Activated CD8-positive, alpha-beta memory T cell treated with anti-CD3 and anti-CD28 coated beads for 36 hours (primary cell): ENCODE data around the gene IL1RAPL1. TPM values are rescaled to one million over a fixed set of nuclear protein-coding genes. Genes with fewer than 3 reads are reported as not detected.

Experiments
- CTCF ChIA-PET: fragments of 350-600 bp; sonication (Branson Sonifier 250); formaldehyde crosslinking; loops from one replicate; lab custom pipeline; 2021; ENCODE audit warnings: antibody characterized with exemption; lab: Charles Lee
- POLR2A ChIA-PET: fragments of 350-600 bp; sonication (Branson Sonifier 250); formaldehyde crosslinking; loops from one replicate; lab custom pipeline; 2021; ENCODE audit warnings: antibody characterized with exemption; lab: Charles Lee
- total RNA-seq, 2 experiments: library from RNA; stranded (reverse); gene quantifications; one replicate each; pipeline ENCODE4 v1.2.3, GENCODE V29; 2021

Gene IL1RAPL1
- total RNA-seq, 2 experiments from 2014 or later: not detected

DNA sequence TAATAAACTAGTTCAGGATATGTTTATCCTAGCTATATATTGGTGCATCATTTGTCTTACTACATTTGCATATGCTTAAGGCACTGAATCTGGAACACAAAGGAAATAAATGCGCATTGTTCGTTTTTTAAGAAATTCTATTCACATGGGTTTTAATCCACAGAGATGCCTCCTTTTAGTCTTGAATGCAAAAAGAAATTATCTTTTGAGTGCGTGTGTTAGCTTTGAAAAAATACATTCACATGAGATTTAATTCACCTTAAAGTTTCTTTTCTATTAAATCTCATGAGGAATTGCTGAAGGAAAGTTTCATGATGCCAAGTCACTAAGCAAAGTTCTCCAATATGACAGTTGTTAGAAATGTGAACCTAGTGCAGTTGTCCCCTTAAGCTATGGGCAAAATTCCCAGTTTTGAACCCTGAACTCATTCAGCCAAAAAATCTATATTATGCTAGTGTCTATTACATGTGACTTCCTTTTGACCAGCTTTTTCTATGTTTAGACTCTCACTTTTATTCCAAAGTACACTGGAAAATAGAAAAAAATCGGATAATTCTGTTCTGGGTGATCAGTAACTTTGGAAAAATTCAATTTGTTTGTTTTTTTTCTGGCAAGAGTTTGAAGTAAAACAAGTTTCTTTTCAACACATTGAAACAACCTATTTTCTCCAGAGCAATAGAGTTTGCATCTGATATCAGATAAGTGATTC is 1201.9 kb downstream of the IL1RAPL1 start:
- ChIA-PET CTCF (no interaction called here), POLR2A (no interaction called here)

DNA sequence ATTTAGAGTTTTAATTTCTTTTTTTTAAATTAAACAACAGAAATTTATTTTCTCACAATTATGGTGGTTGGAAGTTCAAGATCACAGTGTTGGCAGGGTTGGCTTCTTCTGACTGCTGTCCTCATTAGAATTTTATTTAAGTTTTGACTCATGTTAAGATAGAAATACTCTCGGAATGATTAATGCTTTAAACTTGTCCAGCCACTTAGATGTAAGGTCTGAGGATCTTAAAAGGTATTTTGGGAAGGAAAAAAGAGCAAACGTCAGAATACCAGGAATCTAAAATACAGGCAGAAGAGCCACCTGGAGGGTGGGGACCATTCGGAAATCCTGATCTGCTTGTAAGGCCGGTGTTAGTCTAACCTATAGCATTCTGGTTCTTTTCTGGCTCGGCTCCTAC is 1205.1 kb downstream of the IL1RAPL1 start:
- CTCF ChIA-PET: no interaction called here
- POLR2A ChIA-PET: no interaction called here

- POLR2A ChIA-PET: no interaction called here
Observed at GRCh38 chrX:29797156-29797555, 1209.9 kb downstream of the IL1RAPL1 start.

DNA sequence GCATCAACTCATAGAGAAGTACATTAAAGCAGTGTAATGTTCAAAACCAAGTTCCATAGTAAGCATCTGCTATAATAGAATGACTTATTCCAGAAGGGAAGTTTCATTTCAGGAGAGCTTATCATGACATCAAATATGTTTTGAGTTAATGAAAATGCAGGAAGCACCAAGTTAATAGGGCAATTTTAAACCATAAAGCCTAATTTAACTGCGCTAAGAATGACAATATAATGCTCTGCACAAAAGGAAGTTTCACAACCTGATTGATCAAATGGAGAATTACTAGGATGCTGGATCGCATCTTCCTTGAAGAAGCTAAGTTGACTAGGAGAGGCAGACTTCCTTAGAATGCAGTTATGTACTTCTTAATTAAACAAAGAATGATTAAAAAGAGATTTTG is 1211.2 kb downstream of the IL1RAPL1 start:
- ChIA-PET CTCF (no interaction called here), POLR2A (no interaction called here)

More at GRCh38 chrX:29797156-29797555, 1209.9 kb downstream of the IL1RAPL1 start:
- CTCF ChIA-PET: no interaction called here

- POLR2A ChIA-PET: no interaction called here
Observed at GRCh38 chrX:29813174-29813573, 1225.9 kb downstream of the IL1RAPL1 start.

GRCh38 chrX:29824176-29824906 is 1237.1 kb downstream of the IL1RAPL1 start:
- POLR2A ChIA-PET: no interaction called here
- CTCF ChIA-PET: no interaction called here

More at GRCh38 chrX:29813174-29813573, 1225.9 kb downstream of the IL1RAPL1 start:
- CTCF ChIA-PET: no interaction called here

DNA sequence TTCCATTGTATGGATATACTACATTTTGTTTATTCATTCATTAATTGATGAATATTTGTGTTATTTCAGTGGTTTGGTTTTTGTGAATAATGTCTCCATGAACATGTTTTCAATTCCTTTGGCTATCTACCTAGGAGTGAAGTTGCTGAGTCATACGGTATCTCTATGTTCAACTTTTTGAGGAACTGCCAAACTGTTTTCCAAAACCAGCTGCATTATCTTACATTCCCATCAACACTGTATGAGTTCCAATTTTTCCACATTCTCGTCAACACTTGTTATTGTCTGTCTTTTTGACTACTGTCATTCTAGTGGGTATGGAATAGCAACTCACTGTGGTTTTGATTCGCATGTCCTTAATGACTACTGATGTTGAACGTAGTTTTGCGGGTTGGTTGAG is 1239.5 kb downstream of the IL1RAPL1 start:
- ChIA-PET POLR2A (no interaction called here), CTCF (no interaction called here)

- CTCF ChIA-PET: no interaction called here
- POLR2A ChIA-PET: no interaction called here
Observed at GRCh38 chrX:29834311-29834710, 1247.1 kb downstream of the IL1RAPL1 start.

DNA sequence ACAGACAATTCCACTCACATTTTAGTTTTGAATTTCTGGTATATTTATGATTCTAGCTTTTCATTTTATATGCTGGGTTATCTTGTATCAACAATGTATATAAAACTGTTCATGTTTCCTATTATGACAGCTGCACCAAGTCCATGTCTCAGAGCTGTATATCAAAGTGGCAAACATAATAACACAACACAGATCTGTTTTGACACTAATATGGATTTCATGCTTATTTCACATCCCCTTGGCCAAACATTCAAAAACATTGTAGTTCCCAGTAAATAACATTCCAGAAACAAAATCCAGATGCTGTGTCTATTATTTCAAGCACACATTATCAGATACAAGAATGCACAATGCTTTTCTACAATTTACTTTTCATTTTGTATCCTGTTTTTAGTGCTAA is 1247.5 kb downstream of the IL1RAPL1 start:
- CTCF ChIA-PET: no interaction called here

DNA sequence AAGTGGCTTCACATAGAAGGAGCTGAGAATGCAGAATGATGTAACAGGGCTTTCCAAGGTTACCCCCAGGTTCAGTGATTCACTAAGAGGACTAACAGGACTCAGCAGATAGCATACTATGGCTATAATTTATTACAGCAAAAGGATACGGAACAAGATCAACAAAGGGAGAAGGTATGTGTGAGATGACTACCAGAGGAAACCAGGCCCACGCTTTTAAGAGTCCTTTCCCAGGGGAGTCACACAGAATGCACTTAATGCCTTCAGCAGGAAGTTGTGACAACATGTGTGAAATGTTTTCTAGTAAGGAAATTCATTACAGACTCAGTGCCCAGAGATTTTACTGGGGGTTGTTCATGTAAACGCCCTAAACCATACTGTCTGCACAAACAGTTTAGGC is 1254.5 kb downstream of the IL1RAPL1 start:
- POLR2A ChIA-PET: no interaction called here
- CTCF ChIA-PET: no interaction called here

More for the DNA sequence above, 1247.5 kb downstream of the IL1RAPL1 start:
- POLR2A ChIA-PET: no interaction called here

GRCh38 chrX:29842552-29842951 is 1255.3 kb downstream of the IL1RAPL1 start:
- ChIA-PET POLR2A (no interaction called here), CTCF (no interaction called here)

DNA sequence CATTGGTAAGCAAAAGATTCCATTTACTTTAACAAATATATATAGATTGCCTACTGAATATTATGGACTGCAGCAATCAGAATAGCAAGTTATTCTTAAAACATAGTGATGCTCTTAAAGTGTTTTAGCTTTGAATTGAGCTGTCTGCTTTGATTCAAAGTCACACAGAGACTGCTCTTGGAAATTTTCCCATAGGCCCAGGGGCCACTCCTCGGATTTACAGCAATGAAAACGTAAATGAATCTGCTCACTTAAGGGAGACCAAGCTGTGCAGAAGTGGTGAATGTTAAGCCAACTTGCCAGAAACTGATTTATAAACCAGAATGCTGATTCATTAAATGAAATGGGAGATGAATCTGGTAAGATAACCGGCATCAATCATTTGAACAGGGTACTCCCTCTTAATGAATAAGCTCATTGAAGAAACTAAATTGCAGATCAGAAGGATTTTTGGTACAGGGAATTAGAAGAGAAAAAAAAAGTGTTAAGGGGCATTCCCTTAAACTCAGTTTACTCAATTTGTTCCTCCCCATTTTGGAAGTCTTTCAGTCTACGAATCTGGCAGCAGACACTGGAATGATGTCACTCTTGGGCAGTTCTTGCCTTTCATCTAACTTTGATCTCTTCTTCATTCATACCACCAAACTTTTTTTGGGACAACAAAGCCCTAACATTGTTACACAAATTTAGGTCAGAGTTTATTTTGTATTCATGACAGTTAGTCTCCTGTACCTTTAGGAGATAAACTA is 1264.8 kb downstream of the IL1RAPL1 start:
- CTCF ChIA-PET: no interaction called here
- POLR2A ChIA-PET: no interaction called here

DNA sequence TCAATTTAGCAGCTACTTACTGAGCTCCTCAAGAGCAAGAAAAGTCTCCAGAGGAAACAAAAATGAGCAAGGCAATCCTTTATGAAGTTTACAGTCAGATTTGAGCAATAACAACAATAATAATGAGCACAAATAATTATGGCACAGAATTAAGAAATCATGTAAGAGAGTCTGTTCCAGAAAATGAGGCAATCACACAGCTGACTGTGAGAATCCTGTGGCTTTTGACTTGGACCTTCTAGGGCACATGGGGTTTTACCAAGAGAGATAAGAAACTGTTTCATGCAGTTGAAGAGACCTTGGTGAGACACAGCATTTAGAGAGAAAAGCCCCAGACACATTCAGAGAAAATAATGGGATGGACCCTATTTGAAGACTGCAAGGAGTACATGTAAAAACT is 1265.5 kb downstream of the IL1RAPL1 start:
- ChIA-PET POLR2A (no interaction called here), CTCF (no interaction called here)

GRCh38 chrX:29858714-29859113 is 1271.5 kb downstream of the IL1RAPL1 start:
- ChIA-PET CTCF (no interaction called here), POLR2A (no interaction called here)

DNA sequence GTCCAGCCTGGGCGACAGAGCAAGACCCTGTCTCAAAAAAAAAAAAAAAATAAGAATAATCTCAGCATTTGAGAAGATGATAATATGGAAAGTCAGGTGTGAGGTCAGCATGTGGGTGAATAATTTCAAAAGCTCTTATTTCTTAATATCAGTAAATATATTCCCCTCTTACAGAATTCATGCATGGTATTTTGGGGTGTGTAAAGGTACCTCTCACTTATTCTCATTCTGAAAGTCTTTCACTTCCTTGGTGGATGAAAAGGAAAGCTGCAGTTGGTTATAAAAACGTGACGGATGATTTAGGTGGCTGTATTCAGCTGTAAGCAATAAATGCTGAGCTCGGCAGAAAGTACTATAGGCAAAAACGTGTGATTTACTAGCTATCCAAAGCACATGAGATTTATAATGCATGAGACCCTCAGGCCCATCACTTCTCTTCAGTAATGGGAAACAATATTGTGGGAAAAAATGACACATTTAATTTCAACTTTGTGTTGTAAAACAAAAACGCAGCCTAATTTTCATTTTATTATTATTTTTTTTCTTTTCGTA is 1275.0 kb downstream of the IL1RAPL1 start:
- POLR2A ChIA-PET: no interaction called here
- CTCF ChIA-PET: no interaction called here

DNA sequence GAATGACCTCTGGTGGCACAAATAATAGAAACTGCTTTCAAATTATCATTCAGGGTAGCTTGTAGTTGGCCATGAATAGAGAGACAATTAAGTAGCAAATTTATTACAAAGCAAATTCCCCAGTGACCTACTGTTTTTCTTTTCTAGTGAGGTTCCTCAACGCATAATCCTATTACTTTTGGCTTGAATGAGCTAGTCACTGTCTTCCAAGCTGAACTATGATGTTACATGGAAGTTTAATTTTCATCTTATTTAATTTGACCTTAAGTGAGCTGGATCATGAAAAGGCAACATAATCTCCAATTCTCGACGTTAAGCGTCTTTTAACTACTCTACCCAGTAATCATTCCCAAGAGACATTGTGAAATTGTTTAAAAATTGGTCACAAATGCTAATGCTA is 1280.7 kb downstream of the IL1RAPL1 start:
- CTCF ChIA-PET: no interaction called here
- POLR2A ChIA-PET: no interaction called here

DNA sequence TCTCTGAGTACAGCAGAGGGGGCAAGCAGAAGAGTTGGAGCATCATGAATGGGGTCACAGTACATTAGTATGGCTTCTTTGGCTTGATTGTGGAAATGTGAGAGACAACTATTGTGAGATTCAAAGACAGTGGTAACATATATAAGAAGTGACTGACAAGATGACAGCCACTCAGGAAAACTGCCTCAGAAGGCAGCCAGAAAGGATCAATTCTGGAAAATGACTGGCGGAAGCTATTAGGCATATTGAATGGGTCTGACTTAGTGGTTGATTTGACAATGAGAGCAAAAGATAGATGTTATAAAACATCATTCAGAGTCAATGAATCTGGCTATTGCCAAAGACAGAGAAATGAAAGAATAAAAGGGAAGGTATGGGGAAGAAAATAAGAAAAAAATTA is 1282.6 kb downstream of the IL1RAPL1 start:
- ChIA-PET POLR2A (no interaction called here), CTCF (no interaction called here)

DNA sequence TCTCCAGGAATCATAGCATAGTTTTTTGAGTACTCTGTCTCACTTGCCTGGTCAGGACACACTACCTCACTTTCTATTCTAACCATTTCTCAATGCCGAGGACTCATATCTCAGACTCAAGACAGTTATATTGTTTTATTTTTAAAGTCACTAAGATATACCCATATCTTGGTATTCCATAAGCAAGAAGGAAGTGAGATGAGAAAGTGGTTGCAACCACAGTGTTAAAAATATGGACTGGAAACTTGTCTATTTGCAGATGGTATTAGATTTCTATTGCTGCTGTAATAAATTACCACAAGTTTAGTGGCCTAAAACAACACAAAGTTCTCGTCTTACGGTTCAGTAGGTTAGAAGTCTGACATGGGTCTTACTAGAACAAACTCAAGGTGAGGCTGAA is 1283.4 kb downstream of the IL1RAPL1 start:
- ChIA-PET CTCF (no interaction called here), POLR2A (no interaction called here)

DNA sequence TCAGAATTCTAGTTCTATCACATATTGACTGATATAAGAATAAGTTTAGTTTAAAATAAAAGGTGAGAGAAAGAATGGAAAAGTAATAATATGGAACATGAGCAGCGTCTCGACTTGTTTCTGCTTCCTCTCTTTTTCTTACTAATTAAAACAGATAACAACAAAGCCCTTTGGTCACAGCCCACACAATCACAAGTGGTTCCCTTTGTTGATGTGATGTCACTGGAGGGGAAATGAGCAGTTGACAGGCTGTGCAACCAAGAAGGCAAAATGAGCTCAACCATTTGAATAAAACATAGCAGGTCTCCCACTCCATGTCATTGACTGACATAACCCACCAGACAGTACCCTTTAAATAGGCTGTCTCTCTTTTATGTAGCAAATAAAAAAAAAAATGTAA is 1285.6 kb downstream of the IL1RAPL1 start:
- ChIA-PET POLR2A (no interaction called here), CTCF (no interaction called here)

DNA sequence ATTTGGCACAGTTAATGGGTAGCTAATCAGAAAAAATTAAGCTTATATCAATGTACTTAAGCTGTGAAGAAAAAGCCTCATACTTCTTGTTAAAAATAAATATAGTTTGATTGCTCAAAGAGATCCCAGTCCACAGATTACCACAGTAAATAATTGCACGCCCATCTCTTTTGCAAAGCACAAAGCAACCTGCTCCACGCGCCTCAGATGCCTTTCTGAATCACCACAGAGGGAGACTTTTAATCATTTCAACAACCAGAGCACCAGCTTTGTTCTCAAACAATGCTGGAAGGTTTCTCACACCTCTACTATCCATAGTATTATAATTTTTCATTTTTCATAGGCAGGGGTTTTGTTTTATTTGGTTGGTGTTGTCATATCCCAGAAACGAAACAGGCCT is 1289.5 kb downstream of the IL1RAPL1 start:
- POLR2A ChIA-PET: no interaction called here

More for the DNA sequence above, 1289.5 kb downstream of the IL1RAPL1 start:
- CTCF ChIA-PET: no interaction called here
